ENCODE data around the gene ERVK3-1.

ERVK3-1 gene

DNA sequence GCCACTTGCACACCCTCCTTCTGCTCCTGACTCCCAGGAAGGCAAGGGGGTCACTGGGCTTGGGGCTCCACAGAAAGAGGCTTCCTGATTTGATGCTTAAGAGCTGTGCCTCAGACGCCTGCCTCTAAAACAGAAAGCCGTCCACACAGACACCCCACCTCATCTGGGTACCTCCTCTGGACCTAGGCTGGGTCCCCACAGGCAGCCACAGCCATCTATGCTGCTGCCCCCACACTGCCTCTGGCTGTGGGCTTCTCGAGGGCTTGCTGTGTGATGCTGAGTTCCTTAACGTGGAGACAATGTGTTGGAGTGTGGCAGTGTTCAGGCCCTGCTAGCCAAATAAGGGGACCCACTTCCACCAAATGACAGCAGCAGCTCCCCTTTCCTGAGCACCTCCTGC lies 13.1 kb downstream of the ERVK3-1 start:
- Histone ChIP-seq H3K27me3 (ENCODE audit: insufficient read depth, insufficient read length) (no peaks in the 10 kb centered on the region), H3K4me3 (ENCODE audit: insufficient read length, low read depth) (no peak overlapping the region), H3K9me3 (ENCODE audit: insufficient read depth, low read length) (no peaks in the 10 kb centered on the region), H3K4me1 (ENCODE audit: insufficient read depth, insufficient read length) (no peaks in the 10 kb centered on the region), H3K9ac (ENCODE audit: insufficient read length, low read depth) (no peak overlapping the region), H3K36me3 (ENCODE audit: insufficient read depth, insufficient read length, low read length) (peaks cover 51% of the 10 kb centered on the region)
- TF ChIP-seq ZNF274 (IDR thresholded peaks at IDR 0.05; ENCODE audit: low read depth, low read length) (no peak), SUZ12 (IDR thresholded peaks at IDR 0.05; ENCODE audit: extremely low read depth, insufficient read depth, insufficient read length) (no peak), YY1 (IDR thresholded peaks at IDR 0.05; ENCODE audit: insufficient read depth, insufficient read length) (no peak)
- no peak for DNase-seq (ENCODE audit: low read depth, low spot score)

DNA sequence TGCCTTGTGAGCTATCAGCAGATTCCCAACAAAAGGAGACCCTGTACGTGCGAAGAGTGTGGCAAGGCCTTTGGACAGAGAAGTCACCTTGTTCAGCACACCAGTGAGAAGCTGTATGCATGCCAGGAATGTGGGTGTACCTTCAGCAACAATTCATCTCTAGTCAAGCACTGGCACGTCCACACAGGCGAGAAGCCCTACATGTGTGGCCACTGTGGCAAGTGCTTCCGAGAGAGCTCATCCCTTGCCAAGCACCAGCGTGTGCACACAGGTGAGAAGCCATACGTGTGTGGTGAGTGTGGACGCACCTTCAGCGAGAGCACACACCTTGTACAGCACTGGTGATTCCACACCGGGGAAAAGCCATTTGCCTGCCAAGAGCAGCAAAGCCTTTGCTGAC lies 14.1 kb downstream of the ERVK3-1 start:
- TF ChIP-seq SUZ12 (IDR thresholded peaks at IDR 0.05; ENCODE audit: extremely low read depth, insufficient read depth, insufficient read length) (no peak), YY1 (IDR thresholded peaks at IDR 0.05; ENCODE audit: insufficient read depth, insufficient read length) (no peak)
- Histone ChIP-seq H3K4me1 (ENCODE audit: insufficient read depth, insufficient read length) (no peaks in the 10 kb centered on the region), H3K9me3 (ENCODE audit: insufficient read depth, low read length) (no peaks in the 10 kb centered on the region), H3K36me3 (ENCODE audit: insufficient read depth, insufficient read length, low read length) (peaks cover 42% of the 10 kb centered on the region), H3K4me3 (ENCODE audit: insufficient read length, low read depth) (no peak overlapping the region), H3K27me3 (ENCODE audit: insufficient read depth, insufficient read length) (no peaks in the 10 kb centered on the region), H3K9ac (ENCODE audit: insufficient read length, low read depth) (no peak overlapping the region)
- DNase-seq (ENCODE audit: low read depth, low spot score), result no peak

DNA sequence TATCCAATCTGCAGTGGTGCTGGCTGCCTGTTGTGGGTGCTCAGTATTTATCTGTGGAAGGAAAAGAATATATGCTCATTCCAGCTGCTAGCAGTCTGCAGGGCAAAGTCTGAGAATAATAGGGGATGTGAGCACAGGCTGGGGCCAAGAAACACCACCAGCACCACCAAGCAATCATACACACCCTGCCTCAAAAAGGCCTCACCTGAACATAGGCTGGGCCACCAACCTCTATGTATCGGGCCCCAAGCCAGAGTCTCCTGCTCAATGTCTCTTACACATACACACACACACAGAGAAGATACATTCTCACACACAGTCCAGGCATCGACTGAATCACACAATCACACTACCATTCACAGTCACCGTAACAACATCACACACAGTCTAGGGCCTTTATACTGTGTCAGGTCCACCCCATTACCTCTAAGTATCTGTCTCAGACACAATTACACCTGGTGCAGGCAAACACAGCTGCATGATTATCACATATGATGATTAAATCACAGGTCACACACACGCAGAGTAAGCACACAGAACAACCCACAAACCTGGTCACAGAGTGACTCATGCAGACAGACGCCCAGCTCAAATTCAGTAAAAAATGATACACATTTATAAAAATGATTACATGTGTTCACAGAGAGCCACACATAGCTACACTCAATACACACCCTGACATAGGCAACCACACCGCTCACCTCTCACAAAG lies 20.3 kb downstream of the ERVK3-1 start:
- Histone ChIP-seq H3K4me3 (ENCODE audit: insufficient read length, low read depth) (peak overlapping the region; percentile 96), H3K9ac (ENCODE audit: insufficient read length, low read depth) (no peak overlapping the region)

DNA sequence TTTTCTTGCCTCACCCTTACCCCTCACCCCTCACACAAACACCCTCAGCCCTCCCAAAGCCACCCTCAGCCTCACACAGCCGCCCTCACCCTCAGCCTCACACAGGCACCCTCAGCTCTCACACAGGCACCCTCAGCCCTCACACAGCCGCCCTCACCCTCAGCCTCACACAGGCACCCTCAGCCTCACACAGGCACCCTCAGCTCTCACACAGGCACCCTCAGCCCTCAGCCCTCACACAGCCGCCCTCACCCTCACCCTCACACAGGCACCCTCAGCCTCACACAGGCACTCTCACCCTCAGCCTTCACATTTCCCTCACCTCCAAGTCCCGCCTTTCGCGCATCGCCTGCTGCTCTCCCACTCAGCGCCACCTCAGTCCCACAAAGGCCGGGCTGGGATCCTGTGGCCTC lies 21.3 kb downstream of the ERVK3-1 start:
- Histone ChIP-seq H3K36me3 (ENCODE audit: insufficient read depth, insufficient read length, low read length) (peaks cover 19% of the 10 kb centered on the region), H3K27me3 (ENCODE audit: insufficient read depth, insufficient read length) (no peaks in the 10 kb centered on the region), H3K4me3 (ENCODE audit: insufficient read length, low read depth) (peak overlapping the region; percentile 96), H3K9ac (ENCODE audit: insufficient read length, low read depth) (peak overlapping the region; percentile 94), H3K9me3 (ENCODE audit: insufficient read depth, low read length) (no peaks in the 10 kb centered on the region), H3K4me1 (ENCODE audit: insufficient read depth, insufficient read length) (no peaks in the 10 kb centered on the region)
- DNase-seq (ENCODE audit: low read depth, low spot score), result no peak
- no peak for TF ChIP-seq ZNF274 (IDR thresholded peaks at IDR 0.05; ENCODE audit: low read depth, low read length)
- no peak for TF ChIP-seq SUZ12 (IDR thresholded peaks at IDR 0.05; ENCODE audit: extremely low read depth, insufficient read depth, insufficient read length)
- TF ChIP-seq YY1 (IDR thresholded peaks at IDR 0.05; ENCODE audit: insufficient read depth, insufficient read length), result no peak

More for the DNA sequence above, 20.3 kb downstream of the ERVK3-1 start:
- no peak for TF ChIP-seq SUZ12 (IDR thresholded peaks at IDR 0.05; ENCODE audit: extremely low read depth, insufficient read depth, insufficient read length)
- TF ChIP-seq YY1 (IDR thresholded peaks at IDR 0.05; ENCODE audit: insufficient read depth, insufficient read length), result no peak
- no peak for TF ChIP-seq ZNF274 (IDR thresholded peaks at IDR 0.05; ENCODE audit: low read depth, low read length)
- H3K27me3 ChIP-seq (ENCODE audit: insufficient read depth, insufficient read length), result no peaks in the 10 kb centered on the region
- H3K36me3 ChIP-seq (ENCODE audit: insufficient read depth, insufficient read length, low read length), result peaks cover 21% of the 10 kb centered on the region
- no peaks in the 10 kb centered on the region for H3K4me1 ChIP-seq (ENCODE audit: insufficient read depth, insufficient read length)
- no peak for DNase-seq (ENCODE audit: low read depth, low spot score)
- no peaks in the 10 kb centered on the region for H3K9me3 ChIP-seq (ENCODE audit: insufficient read depth, low read length)

GRCh38 chr19:58326914-58327726 lies 21.9 kb downstream of the ERVK3-1 start, which contains the start of gene ZSCAN22:
ZSCAN22 (plus strand) TSS chr19:58326994; CDS start chr19:58334803, 7,809 bp downstream.
- Histone ChIP-seq H3K4me1 (ENCODE audit: insufficient read depth, insufficient read length) (no peaks in the 10 kb centered on the region), H3K36me3 (ENCODE audit: insufficient read depth, insufficient read length, low read length) (peaks cover 13% of the 10 kb centered on the region), H3K9ac (ENCODE audit: insufficient read length, low read depth) (peak within 1 kb of the TSS; percentile 94)

DNA sequence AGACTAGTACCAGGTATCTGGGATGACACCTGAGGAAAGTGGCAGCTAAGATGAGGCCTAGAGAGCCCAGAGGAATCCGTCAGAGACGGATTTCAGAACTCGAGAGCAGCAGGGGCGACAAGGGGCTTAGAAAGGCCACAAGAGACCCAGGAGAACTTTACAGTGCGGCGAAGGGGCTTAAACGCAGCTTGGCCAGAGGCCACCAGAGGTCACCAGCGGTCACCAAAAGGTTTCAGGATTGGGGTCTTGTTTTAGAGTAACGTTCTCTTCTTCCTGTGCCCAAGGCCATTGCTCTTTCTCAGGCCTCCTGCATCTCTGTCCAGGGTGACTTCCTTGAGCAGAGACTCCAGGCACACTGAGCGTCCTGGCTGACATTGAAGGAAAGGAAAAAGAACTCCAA lies 23.8 kb downstream of the ERVK3-1 start:
- H3K4me1 ChIP-seq (ENCODE audit: insufficient read depth, insufficient read length), result no peaks in the 10 kb centered on the region
- H3K36me3 ChIP-seq (ENCODE audit: insufficient read depth, insufficient read length, low read length), result peaks cover 5% of the 10 kb centered on the region
- H3K9me3 ChIP-seq (ENCODE audit: insufficient read depth, low read length), result no peaks in the 10 kb centered on the region
- H3K4me3 ChIP-seq (ENCODE audit: insufficient read length, low read depth), result no peak overlapping the region
- peak; percentile 18 for DNase-seq (ENCODE audit: low read depth, low spot score)
- H3K9ac ChIP-seq (ENCODE audit: insufficient read length, low read depth), result peak overlapping the region; percentile 23
- no peak for TF ChIP-seq ZNF274 (IDR thresholded peaks at IDR 0.05; ENCODE audit: low read depth, low read length)
- TF ChIP-seq SUZ12 (IDR thresholded peaks at IDR 0.05; ENCODE audit: extremely low read depth, insufficient read depth, insufficient read length), result no peak
- no peak for TF ChIP-seq YY1 (IDR thresholded peaks at IDR 0.05; ENCODE audit: insufficient read depth, insufficient read length)
- H3K27me3 ChIP-seq (ENCODE audit: insufficient read depth, insufficient read length), result no peaks in the 10 kb centered on the region

More at GRCh38 chr19:58326914-58327726, 21.9 kb downstream of the ERVK3-1 start, which contains the start of gene ZSCAN22:
- no peaks in the 10 kb centered on the region for H3K9me3 ChIP-seq (ENCODE audit: insufficient read depth, low read length)
- H3K4me3 ChIP-seq (ENCODE audit: insufficient read length, low read depth), result peak within 1 kb of the TSS; percentile 96
- DNase-seq (ENCODE audit: low read depth, low spot score), result peak; percentile 86
- H3K27me3 ChIP-seq (ENCODE audit: insufficient read depth, insufficient read length), result no peaks in the 10 kb centered on the region
- TF ChIP-seq YY1 (IDR thresholded peaks at IDR 0.05; ENCODE audit: insufficient read depth, insufficient read length), result no peak
- no peak for TF ChIP-seq SUZ12 (IDR thresholded peaks at IDR 0.05; ENCODE audit: extremely low read depth, insufficient read depth, insufficient read length)
- TF ChIP-seq ZNF274 (IDR thresholded peaks at IDR 0.05; ENCODE audit: low read depth, low read length), result no peak

- H3K36me3 ChIP-seq (ENCODE audit: insufficient read depth, insufficient read length, low read length), result peaks cover 10% of the 10 kb centered on the region
- no peak for DNase-seq (ENCODE audit: low read depth, low spot score)
- no peak overlapping the region for H3K9ac ChIP-seq (ENCODE audit: insufficient read length, low read depth)
- TF ChIP-seq ZNF274 (IDR thresholded peaks at IDR 0.05; ENCODE audit: low read depth, low read length) (no peak), SUZ12 (IDR thresholded peaks at IDR 0.05; ENCODE audit: extremely low read depth, insufficient read depth, insufficient read length) (no peak), YY1 (IDR thresholded peaks at IDR 0.05; ENCODE audit: insufficient read depth, insufficient read length) (no peak)
- no peaks in the 10 kb centered on the region for H3K4me1 ChIP-seq (ENCODE audit: insufficient read depth, insufficient read length)
- H3K27me3 ChIP-seq (ENCODE audit: insufficient read depth, insufficient read length), result no peaks in the 10 kb centered on the region
- no peak overlapping the region for H3K4me3 ChIP-seq (ENCODE audit: insufficient read length, low read depth)
- H3K9me3 ChIP-seq (ENCODE audit: insufficient read depth, low read length), result no peaks in the 10 kb centered on the region
Measured at GRCh38 chr19:58330458-58330857, 25.3 kb downstream of the ERVK3-1 start.

All from NT2/D1 (cell line).